NOMO-1 treated with dmso at 0.1 percent for 144 hours (cell line): ENCODE measurements around the gene ANKS6.
A peak's percentile ranks its signal among the peaks of the same experiment; 100 is the strongest.

Source experiments
- DNase-seq: peaks from one replicate; lab custom pipeline; 2025; ENCODE audit not compliant: unreplicated experiment; lab: John Stamatoyannopoulos, UW

ANKS6 gene

DNA sequence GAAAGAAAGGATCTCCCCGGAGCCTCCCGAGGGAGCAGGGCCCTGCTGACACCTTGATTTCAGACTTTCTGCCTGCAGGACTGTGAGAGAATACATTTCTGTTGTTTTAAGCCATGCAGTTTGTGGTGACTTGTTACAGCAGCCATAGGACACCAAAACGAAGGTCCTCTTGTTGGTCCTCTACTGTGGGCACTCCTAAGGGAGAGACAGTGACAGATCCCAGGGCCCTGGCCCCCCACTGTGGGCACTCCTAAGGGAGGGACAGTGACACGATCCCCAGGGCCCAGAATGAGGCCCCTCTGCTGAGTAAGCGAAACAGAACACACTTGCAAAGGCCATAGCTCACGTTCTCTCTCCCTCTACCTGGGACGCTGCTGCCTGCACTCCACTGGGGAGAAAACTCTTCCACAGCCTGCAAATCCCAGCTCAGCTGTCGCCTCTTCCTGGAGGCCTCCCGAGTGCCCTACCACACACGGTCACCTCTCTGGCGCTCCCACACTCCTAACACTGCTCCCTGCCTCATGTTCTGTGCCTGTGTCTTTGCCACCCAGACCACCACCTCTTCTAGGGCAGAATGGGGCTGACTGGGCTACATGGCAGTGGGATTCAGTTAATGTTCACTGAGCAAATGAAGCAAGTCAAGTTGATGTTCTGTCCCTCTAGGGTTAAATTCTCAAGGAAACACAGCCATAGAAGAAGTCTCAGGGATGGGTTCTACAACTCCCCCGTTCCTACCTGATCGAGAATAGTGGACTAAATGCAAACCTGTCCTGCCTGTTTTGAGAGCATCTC, 23.8 kb downstream of the ANKS6 start:
- no peak for DNase-seq

DNA sequence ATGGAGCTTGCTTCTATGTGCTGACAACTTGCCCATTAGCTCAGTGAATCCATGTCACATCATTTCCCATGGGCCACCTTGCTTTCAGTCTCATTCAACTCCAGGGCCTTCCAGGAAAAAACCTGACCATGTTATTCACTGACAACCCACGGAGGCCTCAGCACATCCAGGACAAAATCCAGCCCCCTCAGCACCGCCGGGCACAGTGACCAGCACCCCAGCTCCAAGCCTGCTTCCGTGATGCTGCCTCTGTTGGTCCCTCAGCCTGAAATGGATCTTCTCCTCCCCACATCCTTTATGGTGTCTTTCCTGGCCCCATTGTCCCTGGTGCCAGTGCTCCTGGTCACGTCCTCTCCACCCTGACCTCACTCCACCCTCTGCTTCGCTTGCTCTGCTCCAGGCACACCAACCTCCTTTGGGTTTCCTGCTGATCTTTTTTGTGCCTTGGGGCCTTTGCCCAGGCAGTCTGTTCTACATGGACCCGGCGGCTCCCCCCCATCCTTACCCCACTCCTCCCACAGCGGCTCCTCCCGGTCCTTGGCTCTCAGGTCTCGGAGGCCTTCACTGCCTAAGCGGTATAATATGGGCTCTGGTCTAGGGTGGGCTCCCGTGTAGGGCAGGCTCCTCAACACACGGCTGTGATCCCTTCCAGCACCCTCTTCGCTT, 25.0 kb downstream of the ANKS6 start:
- no peak for DNase-seq

DNA sequence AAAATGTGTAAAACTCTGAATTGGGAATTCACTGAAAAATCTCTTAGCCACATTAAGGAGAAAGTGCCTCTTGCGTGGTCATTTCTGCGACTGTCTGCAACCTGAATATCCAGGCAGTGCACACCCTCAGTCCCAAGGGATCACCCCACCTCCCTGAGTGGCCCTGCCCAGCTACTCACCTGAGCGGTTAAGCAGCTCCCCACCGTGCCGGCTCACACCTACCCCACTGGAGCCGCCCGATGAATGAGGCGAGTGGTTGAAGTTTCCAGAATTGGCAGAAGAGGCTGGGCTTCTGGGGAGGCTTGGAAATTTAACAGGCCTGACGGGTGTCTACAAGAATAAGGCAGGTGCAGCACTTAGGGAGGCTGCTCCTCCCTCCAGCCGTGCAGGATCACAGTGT, 25.6 kb downstream of the ANKS6 start:
- no peak for DNase-seq

GRCh38 chr9:98768344-98768743, 28.0 kb downstream of the ANKS6 start:
- no peak for DNase-seq

DNA sequence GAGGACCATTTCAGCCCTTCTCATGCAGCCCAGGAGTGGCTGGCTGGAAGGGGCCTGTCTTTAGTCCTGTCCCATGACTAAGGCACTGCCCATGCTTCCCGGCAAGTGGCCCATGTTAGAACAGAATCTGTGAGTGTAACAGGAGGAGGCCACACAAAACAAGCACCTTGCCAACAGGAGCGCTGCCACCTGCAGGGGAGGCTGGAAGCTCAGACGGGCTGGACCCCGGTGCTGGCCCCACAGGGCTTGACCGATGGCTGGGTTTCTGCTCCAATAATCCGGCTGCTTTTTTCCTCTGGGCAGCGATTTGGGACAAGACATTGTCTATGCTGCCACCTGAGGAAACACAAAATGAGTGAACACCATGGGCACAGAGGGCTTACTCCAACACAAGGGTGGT, 28.4 kb downstream of the ANKS6 start:
- DNase-seq = no peak

DNA sequence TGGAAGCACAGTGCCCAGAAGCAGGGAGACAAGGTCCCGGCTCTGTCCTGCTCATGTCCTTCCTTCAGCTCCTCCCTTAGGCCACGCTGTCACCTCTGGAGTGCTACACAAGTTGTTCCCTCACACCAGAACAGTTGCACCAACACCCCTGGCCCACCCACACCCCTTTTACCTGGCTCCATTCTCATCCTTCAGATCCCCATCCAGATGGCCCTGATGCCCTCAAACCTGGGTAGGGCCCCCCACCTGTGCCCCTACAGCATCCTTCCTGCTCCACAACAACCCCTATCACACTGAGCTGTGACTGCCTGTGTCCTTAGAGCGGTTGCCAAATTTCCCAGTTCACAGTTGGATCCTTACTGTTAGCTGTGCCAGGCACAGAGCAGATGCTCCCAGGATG, 29.2 kb downstream of the ANKS6 start:
- DNase-seq = no peak

GRCh38 chr9:98766586-98766985, 29.8 kb downstream of the ANKS6 start:
- DNase-seq = peak; percentile 14

GRCh38 chr9:98765256-98765655, 31.1 kb downstream of the ANKS6 start:
- DNase-seq = no peak

GRCh38 chr9:98763986-98764745, 32.2 kb downstream of the ANKS6 start:
- DNase-seq = no peak

DNA sequence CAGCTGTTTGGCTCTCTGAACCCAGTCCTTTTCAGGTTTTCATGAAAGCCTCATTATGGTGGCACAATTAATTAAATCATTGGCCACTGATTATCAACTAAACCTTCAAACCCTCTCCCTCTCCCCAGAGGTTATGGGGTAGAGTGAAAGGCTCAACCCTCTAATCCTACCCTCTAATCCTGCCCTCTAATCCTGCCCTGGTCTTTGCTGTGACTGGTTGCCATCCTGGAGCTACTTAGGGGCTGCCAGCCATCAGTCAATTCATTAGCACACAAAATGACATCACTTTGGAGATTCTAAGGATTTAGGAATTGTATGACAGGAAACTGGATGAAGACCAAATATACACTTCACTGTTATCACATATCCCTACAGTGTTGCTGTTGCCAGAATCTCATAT, 36.1 kb downstream of the ANKS6 start:
- no peak for DNase-seq

- no peak for DNase-seq
Measured at GRCh38 chr9:98755006-98755618, 41.2 kb downstream of the ANKS6 start.

- no peak for DNase-seq
Measured at GRCh38 chr9:98751210-98751609, 45.1 kb downstream of the ANKS6 start.

DNA sequence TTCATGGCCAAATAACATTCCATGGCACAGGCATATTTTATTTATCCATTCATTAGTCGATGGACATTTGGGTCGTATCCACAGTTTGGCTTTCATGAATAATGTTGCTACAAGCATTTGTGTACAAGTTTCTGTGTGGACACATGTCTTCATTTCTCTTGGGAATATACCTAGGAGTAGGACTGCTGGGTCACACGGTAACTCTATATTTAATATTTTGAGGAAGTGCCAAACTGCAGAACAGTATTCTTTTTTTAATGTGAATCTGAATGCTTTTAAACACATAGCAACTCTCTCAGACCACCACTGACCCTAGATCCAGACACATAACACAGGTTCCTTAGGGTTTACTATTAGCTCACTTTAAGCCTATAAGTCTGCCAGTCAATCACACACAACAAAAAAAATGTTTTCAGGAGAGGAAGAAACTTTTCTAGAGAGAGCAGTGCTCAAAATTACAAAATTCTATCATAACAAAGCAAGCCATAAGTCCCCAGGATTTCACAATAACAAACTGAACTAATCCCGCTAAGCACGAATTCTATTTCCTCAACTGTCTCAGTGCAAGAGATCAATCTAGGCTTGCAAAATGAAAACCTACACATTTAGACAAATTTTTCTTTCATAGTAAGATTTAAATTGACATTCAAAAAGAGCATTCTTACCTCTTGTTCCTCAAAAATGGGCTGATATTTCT, 45.8 kb downstream of the ANKS6 start:
- DNase-seq = peak; percentile 33

DNA sequence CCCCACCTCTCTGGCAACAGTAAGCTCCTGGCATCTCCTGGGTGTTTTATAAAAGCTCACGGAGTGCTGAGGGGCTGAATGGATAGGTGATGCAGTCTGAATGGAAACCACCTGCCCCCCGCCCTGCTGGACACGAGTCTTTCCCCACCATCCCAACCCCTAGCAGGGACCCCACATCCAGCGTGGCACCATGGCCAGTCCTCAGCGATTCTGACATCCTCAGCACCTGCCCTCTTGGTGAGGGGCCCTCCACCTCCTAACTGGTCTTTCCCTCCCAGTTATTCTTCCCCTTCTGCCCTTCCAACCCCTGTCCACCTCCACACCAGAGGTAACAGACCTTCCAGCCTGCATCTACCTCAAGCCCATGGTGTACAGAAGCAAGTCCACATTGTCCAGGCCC, 48.9 kb downstream of the ANKS6 start:
- no peak for DNase-seq

DNA sequence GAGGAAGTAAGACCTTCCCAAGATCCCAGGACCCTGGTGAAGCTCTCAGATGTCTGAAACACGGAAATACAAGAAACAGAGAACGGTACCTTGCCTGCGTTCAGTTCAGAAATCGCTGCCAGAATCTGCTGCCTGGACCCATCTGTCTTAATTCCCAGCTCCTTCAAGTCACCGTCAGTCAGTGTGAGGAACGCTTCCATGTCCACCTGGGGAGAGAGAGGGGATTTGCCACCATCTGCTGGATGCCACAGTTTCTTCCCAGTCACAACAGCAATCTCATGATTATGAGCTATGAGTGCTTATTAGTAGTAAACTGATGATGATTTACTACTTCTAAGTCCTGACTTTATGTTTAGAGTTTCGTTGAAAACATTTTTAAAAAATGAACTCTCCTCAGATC, 50.9 kb downstream of the ANKS6 start:
- DNase-seq = no peak

DNA sequence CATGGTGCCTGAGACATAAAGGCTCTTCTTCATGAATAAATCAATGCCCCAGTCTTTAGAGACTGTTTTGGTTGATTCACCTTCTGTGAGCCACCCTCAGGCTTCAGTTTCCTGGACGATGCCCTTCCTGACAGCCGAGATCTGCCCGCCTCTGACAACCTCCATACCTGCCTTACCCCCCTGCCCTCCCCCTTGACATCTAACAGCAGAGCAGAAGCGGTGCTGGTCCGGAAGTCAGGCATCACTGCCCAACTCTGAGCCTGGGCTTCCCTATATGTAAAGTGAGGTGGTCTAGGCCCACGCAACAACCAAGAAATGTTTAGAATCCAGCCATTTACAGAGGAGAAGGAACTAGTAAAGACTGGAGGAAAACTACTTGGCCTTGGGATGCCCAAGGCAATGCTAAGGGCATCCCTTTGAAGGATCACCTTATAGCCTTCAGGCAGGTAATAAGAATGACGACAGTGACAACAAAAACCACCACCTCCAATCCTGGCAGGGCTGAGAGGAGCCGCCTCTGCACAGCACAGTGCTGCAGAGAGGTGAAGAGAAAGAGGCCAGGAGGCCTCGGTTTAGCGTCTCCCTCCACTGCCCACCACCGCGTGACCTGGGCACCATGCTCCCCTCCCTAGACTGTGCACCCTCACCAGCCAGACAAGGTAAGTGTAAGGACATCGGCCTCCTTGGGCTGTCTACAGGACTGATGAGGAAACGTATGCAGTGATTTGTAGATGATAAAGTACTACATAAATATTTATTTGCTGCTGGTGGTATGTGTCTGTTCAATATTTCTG, 52.3 kb downstream of the ANKS6 start:
- no peak for DNase-seq

- DNase-seq = no peak
Measured at GRCh38 chr9:98743329-98743728, 53.0 kb downstream of the ANKS6 start.

DNA sequence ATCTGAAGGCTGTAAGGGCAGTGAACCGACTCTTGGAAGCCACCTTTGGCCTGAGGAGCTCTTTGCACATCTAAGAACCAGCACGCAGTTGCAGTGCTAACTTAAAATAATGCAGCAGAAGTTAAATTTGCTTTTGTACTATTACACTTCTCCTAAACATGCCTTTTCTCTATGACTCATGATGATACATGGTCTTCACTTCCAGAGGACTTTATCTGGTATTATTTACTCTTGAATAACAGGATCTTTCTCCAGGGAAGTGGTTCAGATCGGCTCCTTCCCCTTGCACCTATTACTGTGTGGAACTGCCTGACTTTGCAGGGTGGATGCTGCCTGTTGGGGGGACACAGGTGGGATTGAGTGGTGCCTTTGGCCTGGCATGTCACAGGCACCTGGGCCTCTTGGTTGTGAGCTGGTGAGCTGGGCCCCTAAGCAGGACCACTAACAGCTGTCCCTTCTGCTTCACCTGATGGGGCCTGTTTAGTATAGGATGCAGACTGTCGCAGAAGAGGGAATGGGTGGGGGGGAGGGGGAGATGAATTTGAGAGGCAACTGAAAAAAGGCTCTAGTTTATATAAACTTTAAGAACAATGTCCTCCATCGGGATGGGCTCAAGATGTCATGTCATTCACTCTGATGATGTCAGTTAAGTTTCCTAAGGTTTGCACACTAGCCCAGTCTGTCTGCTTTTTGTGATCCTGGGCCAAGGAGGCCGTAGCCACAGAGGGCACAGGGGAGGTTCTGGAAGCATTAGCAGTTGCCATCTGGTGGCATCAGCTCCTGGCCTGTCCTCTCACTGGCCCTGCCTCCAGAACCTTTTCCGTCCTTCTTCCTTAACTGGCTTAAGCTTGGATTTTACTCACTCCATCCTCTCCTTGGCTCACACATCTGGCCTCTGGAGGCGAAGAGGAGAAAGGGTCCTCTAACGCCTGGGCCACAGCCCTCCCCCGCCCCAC, 53.8 kb downstream of the ANKS6 start:
- no peak for DNase-seq
